Activated CD4-positive, alpha-beta T cell treated with anti-CD3 and anti-CD28 coated beads for 36 hours (primary cell): ENCODE measurements around the gene RPL22. TPM values are rescaled to one million over a fixed set of nuclear protein-coding genes. Genes with fewer than 3 reads are reported as not detected.

ENCODE experiments used
- ATAC-seq: fragments of 200-7000 bp; cut with Tn5 transposase; one replicate; pipeline ENCODE4 v1.10.0; 2021; ENCODE audit warnings: mild to moderate bottlenecking, moderate library complexity
- CTCF ChIA-PET: fragments of 350-600 bp; sonication (Branson Sonifier 250); formaldehyde crosslinking; loops from one replicate; lab custom pipeline; 2021; ENCODE audit warnings: antibody characterized with exemption; lab: Charles Lee
- POLR2A ChIA-PET: fragments of 350-600 bp; sonication (Branson Sonifier 250); formaldehyde crosslinking; loops from one replicate; lab custom pipeline; 2021; ENCODE audit warnings: antibody characterized with exemption, inconsistent platforms; lab: Charles Lee
- DNase-seq: peaks from one replicate; pipeline ENCODE4 v3.0.0-alpha.2; 2020
- H3K27ac Mint-ChIP-seq: one replicate; pipeline ENCODE4 v1.8.0; 2021; ENCODE audit warnings: mixed read lengths
- H3K27me3 Mint-ChIP-seq: one replicate; pipeline ENCODE4 v1.8.0; 2021; ENCODE audit warnings: mixed read lengths
- H3K36me3 Mint-ChIP-seq: one replicate; pipeline ENCODE4 v1.8.0; 2021; ENCODE audit warnings: low read depth, mixed read lengths
- H3K4me1 Mint-ChIP-seq: one replicate; pipeline ENCODE4 v1.8.0; 2021; ENCODE audit warnings: mixed read lengths
- H3K4me3 Mint-ChIP-seq: one replicate; pipeline ENCODE4 v1.8.0; 2021; ENCODE audit warnings: mild to moderate bottlenecking, moderate library complexity, mixed read lengths
- H3K9me3 Mint-ChIP-seq: one replicate; pipeline ENCODE4 v1.8.0; 2021; ENCODE audit warnings: low read depth, mixed read lengths
- intact Hi-C, 2 experiments: fragments of 100-400 bp; cut with DNase I in 1 of 2; cut with micrococcal nuclease in 1 of 2; formaldehyde crosslinking; loops; one replicate each; pipeline versions ENCODE4 v1.14.2 to v1.15.1; 2022 to 2024; cut with DNase I, micrococcal nuclease
- total RNA-seq, 2 experiments: library from RNA; stranded (reverse); gene quantifications; one replicate each; pipeline ENCODE4 v1.2.3, GENCODE V29; 2021

The RPL22 gene
- total RNA-seq, 2 experiments from 2014 or later = 392 to 475 TPM

GRCh38 chr1:6243053-6243834, 43.8 kb upstream of the RPL22 start:
- DNase-seq (no peak), ATAC-seq (no peak)
- ChIA-PET CTCF (interaction anchor here (1.0 to 6.1 kb wide), 3 partner anchors 106 to 178 kb away, joined by 3 to 35 read pairs (median 3); partner anchors contain the start of gene HES2), POLR2A (interaction anchor here (1.2 kb wide), 1 partner anchor 9 kb away, joined by 3 read pairs; no protein-coding TSS in a partner anchor)
- no peak overlapping the region for H3K4me3 Mint-ChIP-seq
- intact Hi-C loops = no loop called here
- H3K9me3 Mint-ChIP-seq = no peaks in the 10 kb centered on the region
- peaks cover 54% of the 10 kb centered on the region for H3K27me3 Mint-ChIP-seq
- H3K27ac Mint-ChIP-seq = no peak overlapping the region
- no peaks in the 10 kb centered on the region for H3K36me3 Mint-ChIP-seq
- H3K4me1 Mint-ChIP-seq = peaks cover 11% of the 10 kb centered on the region

- POLR2A ChIA-PET = interaction anchor here (0.6 to 1.2 kb wide), 2 partner anchors 11 to 247 kb away, joined by 3 to 4 read pairs; no protein-coding TSS in a partner anchor
- intact Hi-C loops = no loop called here
- Mint-ChIP-seq H3K27me3 (peaks cover 46% of the 10 kb centered on the region), H3K9me3 (no peaks in the 10 kb centered on the region), H3K4me1 (peaks cover 11% of the 10 kb centered on the region), H3K27ac (no peak overlapping the region), H3K4me3 (no peak overlapping the region), H3K36me3 (no peaks in the 10 kb centered on the region)
- CTCF ChIA-PET = interaction anchor here (1.0 to 6.1 kb wide), 5 partner anchors 107 to 191 kb away, joined by 3 to 35 read pairs (median 3); partner anchors contain the start of gene HES2
- DNase-seq (no peak), ATAC-seq (no peak)
These were observed 42.7 kb upstream of the RPL22 start for GRCh38 chr1:6241887-6242740.

- H3K9me3 Mint-ChIP-seq = no peaks in the 10 kb centered on the region
- H3K36me3 Mint-ChIP-seq = no peaks in the 10 kb centered on the region
- ATAC-seq = no peak
- no peak for DNase-seq
- H3K27me3 Mint-ChIP-seq = peaks cover 40% of the 10 kb centered on the region
- POLR2A ChIA-PET = interaction anchor here (0.6 kb wide), 1 partner anchor 247 kb away, joined by 4 read pairs; no protein-coding TSS in a partner anchor
- peaks cover 7% of the 10 kb centered on the region for H3K4me1 Mint-ChIP-seq
- H3K4me3 Mint-ChIP-seq = no peak overlapping the region
- intact Hi-C loops = no loop called here
- no peak overlapping the region for H3K27ac Mint-ChIP-seq
- CTCF ChIA-PET = interaction anchor here (1.0 kb wide), 2 partner anchors 164 to 190 kb away, joined by 3 read pairs; no protein-coding TSS in a partner anchor
These were observed 41.9 kb upstream of the RPL22 start for GRCh38 chr1:6241107-6241886.

- H3K27ac Mint-ChIP-seq = no peak overlapping the region
- ChIA-PET CTCF (interaction anchor here (0.8 to 1.2 kb wide), 3 partner anchors 8 to 164 kb away, joined by 3 read pairs; no protein-coding TSS in a partner anchor), POLR2A (no interaction called here)
- no peak overlapping the region for H3K4me3 Mint-ChIP-seq
- intact Hi-C loops = loop anchor here in 1 of 2 experiments (5.0 to 10.0 kb wide), 3 partner anchors 362 to 722 kb away; partner anchors contain the start of genes CAMTA1 and KLHL21
- H3K36me3 Mint-ChIP-seq = no peaks in the 10 kb centered on the region
- no peaks in the 10 kb centered on the region for H3K9me3 Mint-ChIP-seq
- H3K4me1 Mint-ChIP-seq = peaks cover 6% of the 10 kb centered on the region
- ATAC-seq (no peak), DNase-seq (no peak)
- peaks cover 37% of the 10 kb centered on the region for H3K27me3 Mint-ChIP-seq
These were observed 40.8 kb upstream of the RPL22 start for GRCh38 chr1:6239950-6240768.

- DNase-seq (no peak), ATAC-seq (no peak)
- peaks cover 3% of the 10 kb centered on the region for H3K36me3 Mint-ChIP-seq
- ChIA-PET CTCF (interaction anchor here (1.0 to 2.3 kb wide), 4 partner anchors 7 to 184 kb away, joined by 3 to 12 read pairs (median 4); no protein-coding TSS in a partner anchor), POLR2A (no interaction called here)
- no peak overlapping the region for H3K27ac Mint-ChIP-seq
- H3K27me3 Mint-ChIP-seq = peaks cover 33% of the 10 kb centered on the region
- no peak overlapping the region for H3K4me3 Mint-ChIP-seq
- H3K9me3 Mint-ChIP-seq = no peaks in the 10 kb centered on the region
- peaks cover 11% of the 10 kb centered on the region for H3K4me1 Mint-ChIP-seq
- intact Hi-C loops = loop anchor here in 1 of 2 experiments (5.0 to 10.0 kb wide), 3 partner anchors 363 to 723 kb away; partner anchors contain the start of genes CAMTA1 and KLHL21
These were observed 39.9 kb upstream of the RPL22 start for GRCh38 chr1:6239213-6239752.

- H3K9me3 Mint-ChIP-seq = no peaks in the 10 kb centered on the region
- intact Hi-C loops = loop anchor here in 1 of 2 experiments (2.0 to 10.0 kb wide), 4 partner anchors 210 to 725 kb away; partner anchors contain the start of genes CAMTA1 and KLHL21
- ChIA-PET CTCF (interaction anchor here (1.3 to 2.3 kb wide), 3 partner anchors 10 to 31 kb away, joined by 4 to 12 read pairs (median 4); partner anchors contain the start of gene RNF207), POLR2A (no interaction called here)
- H3K4me1 Mint-ChIP-seq = peaks cover 15% of the 10 kb centered on the region
- H3K27me3 Mint-ChIP-seq = peaks cover 23% of the 10 kb centered on the region
- peaks cover 19% of the 10 kb centered on the region for H3K36me3 Mint-ChIP-seq
- no peak for DNase-seq
- peak overlapping the region; percentile 65 for H3K4me3 Mint-ChIP-seq
- no peak overlapping the region for H3K27ac Mint-ChIP-seq
- no peak for ATAC-seq
These were observed 37.7 kb upstream of the RPL22 start for GRCh38 chr1:6237093-6237492.

GRCh38 chr1:6235296-6235677, 35.9 kb upstream of the RPL22 start:
- ATAC-seq (peak; percentile 7), DNase-seq (no peak)
- Mint-ChIP-seq H3K9me3 (no peaks in the 10 kb centered on the region), H3K36me3 (peaks cover 29% of the 10 kb centered on the region), H3K27ac (peak overlapping the region; percentile 78), H3K27me3 (peaks cover 11% of the 10 kb centered on the region), H3K4me1 (peaks cover 12% of the 10 kb centered on the region), H3K4me3 (peak overlapping the region; percentile 88)
- ChIA-PET POLR2A (interaction anchor here (0.6 kb wide), 2 partner anchors 27 to 29 kb away, joined by 3 to 4 read pairs; no protein-coding TSS in a partner anchor), CTCF (interaction anchor here (1.0 to 2.4 kb wide), 3 partner anchors 9 to 29 kb away, joined by 3 to 12 read pairs (median 5); partner anchors contain the start of gene RNF207)
- intact Hi-C loops = loop anchor here (1.0 to 10.0 kb wide), 7 partner anchors 29 to 727 kb away; partner anchors contain the start of genes CAMTA1 (in 1 of the 2), KLHL21 (in 1 of the 2), RNF207 (in 1 of the 2) and RPL22 (in 1 of the 2)

GRCh38 chr1:6234502-6235295, 35.3 kb upstream of the RPL22 start:
- ChIA-PET POLR2A (interaction anchor here (0.6 kb wide), 2 partner anchors 26 to 28 kb away, joined by 3 to 4 read pairs; no protein-coding TSS in a partner anchor), CTCF (interaction anchor here (0.7 to 2.4 kb wide), 5 partner anchors 8 to 109 kb away, joined by 3 to 12 read pairs (median 3); partner anchors contain the start of gene RNF207)
- Mint-ChIP-seq H3K27ac (peak overlapping the region; percentile 78), H3K4me1 (peaks cover 12% of the 10 kb centered on the region), H3K9me3 (no peaks in the 10 kb centered on the region), H3K36me3 (peaks cover 33% of the 10 kb centered on the region), H3K4me3 (peak overlapping the region; percentile 88), H3K27me3 (peaks cover 8% of the 10 kb centered on the region)
- intact Hi-C loops = loop anchor here (1.0 to 10.0 kb wide), 7 partner anchors 28 to 728 kb away; partner anchors contain the start of genes CAMTA1 (in 1 of the 2), KLHL21 (in 1 of the 2), RNF207 (in 1 of the 2) and RPL22 (in 1 of the 2)
- ATAC-seq (no peak), DNase-seq (no peak)
